ENCODE measurements around the gene TRIM44. TPM values are rescaled to one million over a fixed set of nuclear protein-coding genes. Genes with fewer than 3 reads are reported as not detected.
"Not testable (repeated sequence)": the region's sequence is repeated elsewhere in the genome, so short reads cannot be mapped to it uniquely, and the experiment has no call there.

The TRIM44 gene
- total RNA-seq, 4 donors from 2014 or later: 22.3 to 46.7 (median 39.5) TPM

- Histone ChIP-seq H3K4me3 (no peak overlapping the region), H3K36me3 (peaks cover 0 to 3% (median 0%) of the 10 kb centered on the region in 3 donors), H3K27ac (no peak overlapping the region), H3K27me3 (no peaks in the 10 kb centered on the region), H3K4me1 (no peaks in the 10 kb centered on the region), H3K9me3 (no peaks in the 10 kb centered on the region)
- TF ChIP-seq POLR2A (IDR thresholded peaks at IDR 0.05) (no peak), CTCF (IDR thresholded peaks at IDR 0.05) (no peak), EP300 (IDR thresholded peaks at IDR 0.05) (no peak)
- DNase-seq (ENCODE audit: low spot score in 2 of 2): no peak
- WGBS, 2 donors: 88 to 94% methylated on average over 1 of the region's 1 CpG
Observed at GRCh38 chr11:35751664-35752061, 89.1 kb downstream of the TRIM44 start.

GRCh38 chr11:35752115-35752514 is 89.5 kb downstream of the TRIM44 start:
- H3K9me3 ChIP-seq: no peaks in the 10 kb centered on the region
- H3K36me3 ChIP-seq: peaks cover 0 to 3% (median 0%) of the 10 kb centered on the region in 3 donors
- H3K4me1 ChIP-seq: no peaks in the 10 kb centered on the region
- no peak overlapping the region for H3K27ac ChIP-seq
- TF ChIP-seq CTCF (IDR thresholded peaks at IDR 0.05): no peak
- TF ChIP-seq EP300 (IDR thresholded peaks at IDR 0.05): no peak
- no peak for TF ChIP-seq POLR2A (IDR thresholded peaks at IDR 0.05)
- H3K4me3 ChIP-seq: no peak overlapping the region
- 62 to 74% methylated on average over 3 of the region's 3 CpGs for WGBS, 2 donors
- no peak for DNase-seq (ENCODE audit: low spot score in 2 of 2)
- H3K27me3 ChIP-seq: no peaks in the 10 kb centered on the region

- H3K9me3 ChIP-seq; H3K4me1 ChIP-seq; DNase-seq (ENCODE audit: low spot score in 2 of 2); H3K27ac ChIP-seq; H3K27me3 ChIP-seq; H3K36me3 ChIP-seq; H3K4me3 ChIP-seq: not testable (repeated sequence)
- 92 to 93% methylated on average over 6 of the region's 6 CpGs for WGBS, 2 donors
Observed at GRCh38 chr11:35753573-35753972, 91.0 kb downstream of the TRIM44 start.

- not testable (repeated sequence) for H3K9me3 ChIP-seq
- 67 to 70% methylated on average over 6 to 8 of the region's 8 CpGs for WGBS, 2 donors
Observed at GRCh38 chr11:35759951-35760350, 97.4 kb downstream of the TRIM44 start.

GRCh38 chr11:35761899-35762298 is 99.3 kb downstream of the TRIM44 start:
- Histone ChIP-seq H3K27me3 (no peaks in the 10 kb centered on the region), H3K4me3 (no peak overlapping the region), H3K9me3 (no peaks in the 10 kb centered on the region), H3K27ac (no peak overlapping the region), H3K4me1 (peaks cover 0 to 26% (median 0%) of the 10 kb centered on the region in 4 donors), H3K36me3 (no peaks in the 10 kb centered on the region)
- no peak for DNase-seq (ENCODE audit: low spot score in 2 of 2)
- 16 to 18% methylated on average over 1 of the region's 1 CpG for WGBS, 2 donors
- no peak for TF ChIP-seq POLR2A (IDR thresholded peaks at IDR 0.05)
- no peak for TF ChIP-seq EP300 (IDR thresholded peaks at IDR 0.05)
- TF ChIP-seq CTCF (IDR thresholded peaks at IDR 0.05): no peak

More at GRCh38 chr11:35759951-35760350, 97.4 kb downstream of the TRIM44 start:
- H3K4me1 ChIP-seq: peaks cover 0 to 26% (median 0%) of the 10 kb centered on the region in 4 donors
- not testable (repeated sequence) for H3K27ac ChIP-seq; H3K27me3 ChIP-seq; H3K4me3 ChIP-seq; H3K36me3 ChIP-seq; DNase-seq (ENCODE audit: low spot score in 2 of 2)

GRCh38 chr11:35763301-35763700 is 100.7 kb downstream of the TRIM44 start:
- WGBS, 2 donors: 78 to 85% methylated on average over 1 of the region's 1 CpG
- H3K4me3 ChIP-seq: no peak overlapping the region
- no peak overlapping the region for H3K27ac ChIP-seq
- no peaks in the 10 kb centered on the region for H3K36me3 ChIP-seq
- no peaks in the 10 kb centered on the region for H3K27me3 ChIP-seq
- H3K9me3 ChIP-seq: no peaks in the 10 kb centered on the region
- TF ChIP-seq POLR2A (IDR thresholded peaks at IDR 0.05): no peak
- no peak for DNase-seq (ENCODE audit: low spot score in 2 of 2)
- peaks cover 0 to 26% (median 0%) of the 10 kb centered on the region in 4 donors for H3K4me1 ChIP-seq

- TF ChIP-seq CTCF (IDR thresholded peaks at IDR 0.05) (no peak), EP300 (IDR thresholded peaks at IDR 0.05) (no peak), POLR2A (IDR thresholded peaks at IDR 0.05) (no peak)
- Histone ChIP-seq H3K4me1 (peaks cover 0 to 26% (median 0%) of the 10 kb centered on the region in 4 donors), H3K4me3 (no peak overlapping the region), H3K9me3 (no peaks in the 10 kb centered on the region), H3K36me3 (no peaks in the 10 kb centered on the region), H3K27ac (no peak overlapping the region), H3K27me3 (no peaks in the 10 kb centered on the region)
- 82 to 93% methylated on average over 4 of the region's 4 CpGs for WGBS, 2 donors
- no peak for DNase-seq (ENCODE audit: low spot score in 2 of 2)
Observed at GRCh38 chr11:35763765-35764164, 101.2 kb downstream of the TRIM44 start.
